ENCODE data around the gene DIS3L2.

DNA sequence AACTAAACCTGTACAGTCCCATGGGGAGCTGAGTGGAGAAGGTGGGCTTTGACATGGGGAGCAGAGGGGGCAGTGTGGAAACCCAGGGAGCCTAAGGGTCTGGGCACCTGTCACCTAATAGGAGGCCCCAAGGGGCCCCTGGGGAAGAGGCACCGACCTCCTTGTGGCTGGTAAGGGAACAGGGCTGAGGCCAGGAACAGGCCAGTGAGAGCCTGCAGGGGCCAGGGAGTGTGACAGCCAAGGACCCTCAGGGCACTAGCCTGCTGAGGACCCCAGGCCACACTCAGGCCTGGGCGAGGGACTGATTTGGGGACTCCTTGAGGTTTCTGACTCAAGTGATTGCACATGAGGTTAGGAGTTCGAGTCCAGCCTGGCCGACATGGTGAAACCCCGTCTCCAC lies 392.6 kb downstream of the DIS3L2 start:
- TF ChIP-seq, protein P1, sequence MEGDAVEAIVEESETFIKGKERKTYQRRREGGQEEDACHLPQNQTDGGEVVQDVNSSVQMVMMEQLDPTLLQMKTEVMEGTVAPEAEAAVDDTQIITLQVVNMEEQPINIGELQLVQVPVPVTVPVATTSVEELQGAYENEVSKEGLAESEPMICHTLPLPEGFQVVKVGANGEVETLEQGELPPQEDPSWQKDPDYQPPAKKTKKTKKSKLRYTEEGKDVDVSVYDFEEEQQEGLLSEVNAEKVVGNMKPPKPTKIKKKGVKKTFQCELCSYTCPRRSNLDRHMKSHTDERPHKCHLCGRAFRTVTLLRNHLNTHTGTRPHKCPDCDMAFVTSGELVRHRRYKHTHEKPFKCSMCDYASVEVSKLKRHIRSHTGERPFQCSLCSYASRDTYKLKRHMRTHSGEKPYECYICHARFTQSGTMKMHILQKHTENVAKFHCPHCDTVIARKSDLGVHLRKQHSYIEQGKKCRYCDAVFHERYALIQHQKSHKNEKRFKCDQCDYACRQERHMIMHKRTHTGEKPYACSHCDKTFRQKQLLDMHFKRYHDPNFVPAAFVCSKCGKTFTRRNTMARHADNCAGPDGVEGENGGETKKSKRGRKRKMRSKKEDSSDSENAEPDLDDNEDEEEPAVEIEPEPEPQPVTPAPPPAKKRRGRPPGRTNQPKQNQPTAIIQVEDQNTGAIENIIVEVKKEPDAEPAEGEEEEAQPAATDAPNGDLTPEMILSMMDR (IDR thresholded peaks at IDR 0.05), result no peak
- TF ChIP-seq POLR2A (IDR thresholded peaks at IDR 0.05), result no peak

All from uterus (tissue), 2 donors.